Measurements from ENCODE around the gene RHOT2.
A peak's percentile ranks its signal among the peaks of the same experiment; 100 is the strongest.

RHOT2 gene

GRCh38 chr16:716768-717325 is 48.9 kb downstream of the RHOT2 start:
- DNase-seq = no peak

GRCh38 chr16:717450-718245 is 49.7 kb downstream of the RHOT2 start:
- no peak for DNase-seq

- no peak for DNase-seq
Observed at GRCh38 chr16:718389-718788, 50.5 kb downstream of the RHOT2 start.

DNA sequence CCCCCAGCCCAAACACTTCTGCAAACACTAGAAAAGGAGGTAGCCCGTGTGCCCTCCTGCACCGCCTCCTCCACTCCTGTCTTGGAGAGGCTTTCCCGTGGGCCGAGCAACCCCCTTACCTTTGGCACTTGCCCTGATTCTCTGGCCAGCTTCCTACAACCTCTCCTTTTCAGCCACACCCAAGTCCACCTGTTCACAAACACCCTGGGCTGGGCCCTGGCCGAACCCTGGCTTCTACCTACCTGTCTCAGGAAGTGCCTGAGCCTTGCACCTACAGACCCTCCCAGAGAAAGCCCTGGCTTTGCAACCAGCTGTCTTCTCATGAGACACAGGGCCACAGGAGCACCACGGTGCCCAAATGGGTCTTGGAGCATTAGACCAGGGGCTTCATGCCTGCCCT is 51.0 kb downstream of the RHOT2 start:
- DNase-seq = no peak

GRCh38 chr16:719815-720446 is 52.0 kb downstream of the RHOT2 start:
- DNase-seq = no peak

DNA sequence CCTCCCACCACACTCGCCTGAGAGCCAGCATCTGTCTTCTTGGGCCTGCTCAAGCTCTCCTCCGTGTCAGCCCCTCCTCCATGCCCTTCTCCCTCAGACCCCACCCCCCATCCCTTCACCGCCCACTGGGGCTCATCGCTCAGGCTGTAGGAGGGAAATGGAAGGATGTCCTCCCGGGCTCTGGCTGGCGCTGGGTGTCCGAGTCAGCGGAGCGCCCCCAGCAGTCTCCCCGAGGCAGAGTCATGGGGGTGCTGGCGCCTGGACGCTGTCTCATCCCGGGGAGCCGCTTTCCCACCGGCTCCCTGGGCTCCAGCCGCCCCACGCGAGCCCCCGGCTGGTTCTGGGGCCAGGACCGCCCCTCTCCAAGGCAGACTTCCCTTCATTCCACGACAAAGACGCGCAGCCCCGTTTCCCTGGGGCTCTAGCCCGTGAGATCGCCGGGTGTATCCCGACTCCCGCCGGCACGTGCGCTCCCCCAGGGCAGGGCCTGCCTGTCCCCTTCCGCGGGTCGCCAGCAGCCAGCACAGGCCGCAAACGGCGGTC is 52.6 kb downstream of the RHOT2 start:
- DNase-seq = peak; percentile 31 to 35

- DNase-seq = peak; percentile 44 to 65
Observed at GRCh38 chr16:720990-721764, 53.2 kb downstream of the RHOT2 start, which contains the start of gene ANTKMT. TSS of gene ANTKMT (plus strand) at chr16:721146. CDS start at chr16:721275, 129 bp downstream.

DNA sequence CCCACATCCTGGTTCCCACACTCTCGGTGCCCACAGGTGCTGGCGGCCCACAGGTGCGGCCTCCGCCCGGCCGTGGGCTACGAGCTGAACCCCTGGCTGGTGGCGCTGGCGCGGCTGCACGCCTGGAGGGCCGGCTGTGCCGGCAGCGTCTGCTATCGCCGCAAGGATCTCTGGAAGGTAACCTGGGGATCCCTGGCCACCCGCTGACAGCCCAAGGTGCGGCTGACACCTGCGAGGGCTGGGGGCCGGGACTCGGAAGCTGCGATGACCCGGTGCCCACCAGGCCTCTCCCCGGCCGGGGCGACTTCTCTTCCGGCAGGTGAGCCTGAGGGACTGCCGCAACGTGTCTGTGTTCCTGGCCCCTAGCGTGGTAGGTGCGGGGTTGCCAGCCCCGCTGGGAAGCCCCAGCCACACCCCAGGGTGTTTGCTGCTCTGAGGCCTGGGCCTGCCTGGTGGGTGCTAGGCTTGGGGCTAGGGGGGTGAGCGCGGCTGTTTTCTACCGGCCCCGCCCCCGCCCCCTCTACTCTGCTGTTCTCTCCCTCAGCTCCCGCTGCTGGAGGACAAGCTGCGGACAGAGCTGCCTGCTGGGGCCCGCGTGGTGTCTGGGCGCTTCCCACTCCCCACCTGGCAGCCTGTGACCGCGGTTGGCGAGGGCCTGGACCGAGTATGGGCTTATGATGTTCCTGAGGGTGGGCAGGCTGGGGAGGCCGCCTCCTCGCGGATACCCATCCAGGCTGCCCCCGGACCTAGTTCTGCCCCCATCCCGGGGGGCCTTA is 54.0 kb downstream of the RHOT2 start:
- DNase-seq = no peak

- no peak for DNase-seq
Observed at GRCh38 chr16:722835-723633, 55.1 kb downstream of the RHOT2 start.

- DNase-seq = no peak
Observed at GRCh38 chr16:723695-724094, 55.8 kb downstream of the RHOT2 start.

All from activated CD4-positive, alpha-beta T cell treated with anti-CD3 and anti-CD28 coated beads for 4 hours (primary cell).